ENCODE measurements around the gene MRGPRX2.

MRGPRX2 gene

DNA sequence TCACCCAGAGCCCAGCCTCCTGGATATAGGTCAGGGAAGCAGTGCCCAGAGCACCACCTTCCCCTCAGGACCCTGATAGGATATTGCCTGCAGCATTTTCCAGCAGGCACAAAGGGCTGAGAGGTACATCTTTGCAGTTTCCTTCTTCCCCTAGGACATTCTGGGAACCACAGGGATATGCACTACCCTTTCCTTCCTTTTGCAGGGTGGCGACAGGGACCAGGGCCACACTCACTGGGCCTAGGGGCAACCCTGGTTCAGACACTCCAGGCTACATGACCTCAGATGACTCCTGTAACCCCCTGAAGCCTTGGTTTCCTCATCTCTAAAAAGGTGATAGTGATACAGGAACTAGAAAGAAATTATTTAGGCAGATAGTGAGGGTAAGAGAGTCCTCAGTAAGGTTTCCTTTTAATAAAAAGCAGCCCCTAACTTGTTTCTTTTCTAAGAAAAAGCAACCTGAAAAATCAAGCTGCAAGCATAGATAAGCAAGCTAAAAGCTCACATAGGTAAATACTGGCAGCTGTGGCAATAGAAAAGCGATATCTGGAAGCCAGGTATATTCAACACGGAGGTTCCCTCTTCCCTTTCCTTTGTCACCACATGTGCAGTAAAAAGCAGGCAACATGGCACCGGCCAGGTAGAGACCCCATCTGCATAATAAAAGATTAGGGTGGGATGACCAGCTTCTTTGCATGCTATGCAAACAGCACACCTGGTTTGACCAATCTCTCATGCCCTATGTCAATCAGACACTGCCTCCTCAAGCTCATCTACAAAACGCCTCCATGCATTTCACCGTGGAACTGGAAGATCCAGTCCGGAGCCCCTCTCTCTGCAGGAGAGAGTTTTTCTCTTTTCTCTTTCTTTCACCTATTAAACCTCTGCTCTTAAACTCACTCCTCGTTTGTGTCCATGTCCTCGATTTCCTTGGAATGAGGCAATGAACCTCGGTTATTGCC, 13.2 kb upstream of the MRGPRX2 start:
- DNase-seq: no peak

DNA sequence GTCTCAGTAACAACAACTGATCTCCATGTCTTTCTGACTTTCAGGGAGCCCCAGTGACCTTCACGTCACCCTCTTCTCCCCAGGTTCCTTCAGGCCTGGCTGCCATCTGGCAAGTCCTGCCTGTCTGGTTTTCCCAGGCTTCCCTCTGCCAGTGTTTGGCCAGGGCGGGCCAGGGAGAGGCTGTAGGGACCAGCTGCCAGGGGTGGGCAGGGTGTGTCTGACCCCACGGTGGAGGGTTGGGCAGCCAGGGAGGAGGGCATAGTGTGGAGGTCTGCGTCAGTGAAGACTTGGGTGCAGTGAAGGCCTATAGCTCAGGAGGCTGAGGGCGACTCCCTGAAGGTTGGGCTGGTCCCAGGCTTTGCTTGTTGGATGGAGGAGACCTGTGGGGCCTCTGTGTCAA, 11.9 kb upstream of the MRGPRX2 start:
- DNase-seq: no peak

DNA sequence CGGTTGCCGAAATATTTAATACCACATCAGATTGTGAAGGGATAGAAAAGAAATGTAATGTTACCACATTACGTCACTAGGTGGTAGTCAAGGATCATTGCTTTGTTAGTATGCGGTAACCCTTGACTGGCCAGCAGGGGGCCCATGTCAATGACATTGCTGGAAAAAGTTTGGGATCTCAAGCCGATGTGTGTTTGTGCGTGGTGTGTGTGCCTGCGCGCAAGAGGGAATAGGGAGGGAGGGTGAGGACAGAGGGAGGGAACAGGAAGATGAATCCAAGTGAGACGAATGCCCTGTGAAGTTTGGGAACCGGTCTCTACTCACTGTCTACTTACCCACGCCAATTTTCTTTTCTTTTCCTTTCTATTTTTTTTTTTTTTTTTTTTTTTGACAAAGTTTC, 10.7 kb upstream of the MRGPRX2 start:
- DNase-seq: peak; percentile 45

DNA sequence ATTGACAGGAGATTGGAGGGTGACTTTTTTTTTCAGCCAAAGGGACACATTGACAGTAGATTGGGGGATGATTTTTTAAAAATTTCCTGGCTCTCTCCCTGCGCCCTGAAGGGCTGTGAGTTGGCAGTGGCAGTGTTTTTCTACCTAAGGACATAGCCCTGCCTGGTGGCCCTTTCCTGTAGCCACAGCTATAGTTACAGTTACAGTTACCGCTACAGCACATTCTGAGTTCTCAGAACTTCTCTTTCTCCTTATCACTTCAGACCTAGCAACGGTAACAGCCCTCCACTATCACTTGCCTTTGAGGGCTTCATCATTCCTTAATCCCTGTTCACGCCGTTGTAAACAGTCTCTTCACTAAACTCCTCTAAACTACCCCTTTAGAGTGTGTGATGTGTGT, 684 bp downstream of the MRGPRX2 start:
- no peak for DNase-seq

DNA sequence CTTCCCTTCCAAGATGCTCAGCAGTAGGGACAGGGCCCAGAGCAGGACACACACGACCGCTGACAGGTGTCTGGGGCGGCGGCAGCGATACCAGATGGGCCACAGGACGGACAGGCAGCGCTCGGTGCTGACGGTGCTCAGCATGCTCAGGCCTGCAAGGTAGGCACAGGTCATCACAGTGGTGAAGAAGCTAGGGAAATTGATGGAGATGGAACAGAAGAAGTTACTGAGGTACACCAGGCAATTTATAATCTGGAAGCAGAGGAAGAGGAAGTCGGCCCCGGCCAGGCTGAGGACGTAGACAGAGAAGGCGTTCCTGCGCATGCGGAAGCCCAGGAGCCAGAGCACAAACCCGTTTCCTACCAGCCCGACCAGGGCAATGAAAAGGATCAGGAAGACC, 4.6 kb downstream of the MRGPRX2 start:
- no peak for DNase-seq

DNA sequence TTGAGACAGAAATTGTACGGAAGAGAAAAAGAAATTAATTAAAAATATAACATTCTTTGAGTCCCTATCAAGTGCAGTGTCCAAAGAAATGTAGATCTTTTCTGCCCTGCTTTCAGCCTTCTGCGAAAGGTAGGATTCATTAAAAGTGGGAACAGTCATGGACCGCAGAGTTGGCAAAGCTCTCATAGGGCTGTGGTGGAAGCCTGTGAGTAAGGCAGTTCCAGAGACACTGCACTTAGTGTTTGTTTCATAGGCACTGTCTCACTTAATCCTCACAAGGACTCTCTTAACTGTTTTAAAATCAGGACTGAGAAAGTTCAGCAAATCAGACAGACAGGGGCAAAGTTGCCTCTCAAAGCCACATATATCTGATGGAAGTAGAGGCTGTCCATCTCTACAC, 5.5 kb downstream of the MRGPRX2 start:
- DNase-seq: no peak

DNA sequence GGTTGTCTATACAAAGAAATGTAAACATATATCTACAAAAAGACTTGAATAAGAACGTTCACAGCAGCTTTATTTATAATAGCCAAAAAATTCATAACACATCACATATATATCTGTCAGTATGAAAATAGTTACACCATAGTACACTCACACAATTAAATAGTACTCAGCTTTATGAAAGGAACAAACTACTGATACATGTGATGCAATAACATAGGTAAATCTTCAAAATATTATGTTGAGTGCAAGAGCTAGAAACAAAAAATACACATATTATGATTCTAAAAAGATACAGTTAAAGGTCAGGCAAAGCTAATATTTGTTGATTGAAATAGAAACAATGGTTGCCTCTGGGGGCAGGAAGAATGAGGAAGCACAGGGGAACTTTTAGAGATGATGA, 6.6 kb downstream of the MRGPRX2 start:
- DNase-seq: no peak

DNA sequence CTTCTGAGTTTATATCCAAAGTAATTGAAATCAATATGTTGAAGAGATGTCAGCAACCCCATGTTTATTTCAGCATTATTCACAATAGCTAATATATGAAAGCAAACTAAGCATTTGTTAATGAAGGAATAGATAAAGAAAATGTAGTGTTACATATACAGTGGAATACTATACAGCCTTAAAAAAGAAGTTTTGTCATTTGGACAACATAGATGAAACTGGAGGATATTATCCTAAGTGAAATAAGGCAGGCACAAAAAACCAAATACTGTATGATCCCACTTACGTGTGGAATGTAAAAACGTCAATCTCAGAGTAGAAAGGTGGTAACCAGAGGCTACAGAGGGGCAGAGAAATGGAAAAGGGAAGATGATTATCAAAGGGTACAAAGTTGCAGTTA, 10.2 kb downstream of the MRGPRX2 start:
- DNase-seq: no peak

DNA sequence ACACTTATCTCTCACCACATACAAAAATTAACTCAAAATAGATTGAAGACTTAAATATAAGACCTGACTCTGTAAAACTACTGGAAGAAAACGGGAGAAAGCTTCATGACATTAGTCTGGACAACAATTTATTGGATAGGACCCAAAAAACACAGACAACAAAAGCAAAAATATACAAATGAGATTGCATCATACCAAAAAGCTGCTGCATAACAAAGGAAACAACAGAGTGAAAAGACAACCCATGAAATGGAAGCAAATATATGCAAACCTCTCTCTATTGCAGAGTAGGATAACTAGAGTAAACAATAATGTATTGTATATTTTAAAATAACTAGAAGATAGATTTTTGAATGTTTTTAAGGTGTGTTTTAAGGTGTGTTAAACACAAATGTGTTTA, 11.2 kb downstream of the MRGPRX2 start:
- DNase-seq: no peak

DNA sequence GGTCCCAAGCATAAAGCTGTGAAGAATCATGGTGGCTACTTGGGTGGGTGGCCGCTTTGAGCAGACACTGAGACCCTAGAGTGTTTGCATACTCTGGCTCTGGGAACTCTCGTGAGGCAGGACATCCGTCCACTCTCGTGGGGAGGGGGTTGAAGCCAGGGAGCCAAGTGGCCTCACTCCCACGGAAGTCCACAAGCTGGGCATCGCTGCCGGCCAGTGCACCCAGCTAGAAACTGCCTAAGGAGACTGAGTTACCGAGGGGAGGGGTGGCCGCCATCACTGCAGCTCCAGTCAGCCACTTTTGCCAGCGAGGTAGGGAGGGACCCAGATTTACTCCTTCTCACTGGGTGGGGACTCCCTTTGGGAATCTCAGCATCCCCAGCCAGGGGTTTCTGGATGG, 20.5 kb downstream of the MRGPRX2 start:
- no peak for DNase-seq

DNA sequence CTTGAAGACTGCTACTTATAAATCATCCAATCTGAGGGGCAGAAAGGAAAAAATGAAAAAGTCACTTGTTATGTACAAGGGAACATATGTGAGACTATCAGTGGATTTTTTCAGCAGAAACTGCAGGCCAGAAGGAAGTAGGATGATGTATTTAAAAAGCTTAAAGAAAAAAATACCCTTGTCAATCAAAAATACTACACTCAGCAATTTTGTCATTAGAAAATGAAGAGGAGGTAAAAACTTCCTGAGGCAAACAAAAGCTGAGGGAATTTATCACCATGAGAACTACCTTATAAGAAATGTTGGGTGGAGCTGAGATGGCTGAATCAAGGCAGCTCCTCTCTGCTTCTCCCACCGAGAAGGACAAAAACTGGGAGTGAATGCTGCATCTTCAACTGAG, 21.1 kb downstream of the MRGPRX2 start:
- no peak for DNase-seq

DNA sequence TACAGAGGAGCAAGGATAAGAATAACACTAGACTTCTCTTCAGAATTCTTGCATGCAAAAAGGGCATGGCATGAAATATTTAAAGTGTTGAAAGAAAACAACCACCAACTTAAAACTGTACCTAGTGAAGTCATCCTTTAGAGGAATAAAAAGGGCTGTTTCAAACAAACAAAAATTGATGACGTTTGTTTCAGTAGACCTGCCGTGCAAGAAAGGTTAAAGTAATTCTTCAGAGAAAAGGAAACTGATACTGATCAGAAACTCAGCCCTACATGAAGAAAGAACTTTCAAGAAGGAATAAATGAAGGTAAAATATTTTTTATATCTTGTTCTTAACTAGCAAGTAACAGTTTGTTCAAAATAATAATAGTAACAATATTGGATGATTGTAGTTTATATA, 27.5 kb downstream of the MRGPRX2 start:
- no peak for DNase-seq

DNA sequence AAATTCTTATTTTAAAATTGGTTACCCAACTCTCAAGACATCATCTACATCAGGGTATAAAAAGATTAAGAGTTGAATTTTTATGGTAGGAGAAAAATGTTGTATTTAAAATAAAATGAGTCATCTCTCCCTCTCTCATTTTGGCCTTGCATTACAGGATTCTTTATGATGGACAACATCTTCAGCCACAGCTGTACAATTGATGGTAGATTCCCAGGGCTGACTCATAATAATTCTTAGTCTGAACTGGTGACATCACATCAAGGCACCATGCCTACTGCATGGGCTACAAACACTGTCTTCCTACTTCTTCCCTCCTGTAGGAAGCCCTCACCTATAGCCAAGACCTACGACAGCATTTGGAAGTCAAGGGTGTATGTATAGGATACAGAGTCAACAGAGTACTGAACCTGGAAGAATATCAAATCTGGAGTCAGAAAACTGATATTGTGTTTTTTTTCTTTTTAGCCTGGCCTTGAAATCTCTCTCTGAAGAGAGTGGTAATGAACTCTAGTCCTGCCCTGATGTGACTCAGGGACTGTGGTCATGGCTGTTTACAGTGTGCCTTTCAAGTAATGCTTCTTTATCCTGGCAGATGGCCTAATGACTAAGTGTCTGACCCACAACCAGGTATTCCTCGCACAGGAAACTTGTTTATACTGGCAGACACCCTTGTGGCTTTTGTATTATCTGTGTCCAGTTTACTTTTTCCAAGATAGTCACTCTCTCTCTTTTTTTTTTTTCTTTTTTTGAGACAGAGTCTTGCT, 32.5 kb downstream of the MRGPRX2 start:
- DNase-seq: no peak

DNA sequence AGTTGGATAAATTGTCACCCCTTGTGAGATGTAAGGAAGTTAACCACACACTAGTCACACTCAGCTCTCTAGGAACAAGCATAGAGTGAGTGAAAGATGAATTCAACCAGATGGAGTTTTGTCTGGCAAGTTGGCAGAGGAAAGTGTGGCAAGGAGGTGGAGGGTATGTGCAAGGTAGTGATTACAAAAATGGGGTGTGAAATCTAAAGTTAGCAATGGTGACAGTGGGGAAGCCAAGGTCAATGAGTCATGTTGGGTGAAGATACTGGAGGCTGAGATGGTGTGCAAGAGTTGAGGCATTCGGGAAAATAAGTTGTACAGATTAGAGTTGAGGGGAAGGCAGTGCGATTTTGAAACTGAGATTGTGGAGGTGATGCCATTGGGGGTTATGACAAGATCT, 33.7 kb downstream of the MRGPRX2 start:
- no peak for DNase-seq

DNA sequence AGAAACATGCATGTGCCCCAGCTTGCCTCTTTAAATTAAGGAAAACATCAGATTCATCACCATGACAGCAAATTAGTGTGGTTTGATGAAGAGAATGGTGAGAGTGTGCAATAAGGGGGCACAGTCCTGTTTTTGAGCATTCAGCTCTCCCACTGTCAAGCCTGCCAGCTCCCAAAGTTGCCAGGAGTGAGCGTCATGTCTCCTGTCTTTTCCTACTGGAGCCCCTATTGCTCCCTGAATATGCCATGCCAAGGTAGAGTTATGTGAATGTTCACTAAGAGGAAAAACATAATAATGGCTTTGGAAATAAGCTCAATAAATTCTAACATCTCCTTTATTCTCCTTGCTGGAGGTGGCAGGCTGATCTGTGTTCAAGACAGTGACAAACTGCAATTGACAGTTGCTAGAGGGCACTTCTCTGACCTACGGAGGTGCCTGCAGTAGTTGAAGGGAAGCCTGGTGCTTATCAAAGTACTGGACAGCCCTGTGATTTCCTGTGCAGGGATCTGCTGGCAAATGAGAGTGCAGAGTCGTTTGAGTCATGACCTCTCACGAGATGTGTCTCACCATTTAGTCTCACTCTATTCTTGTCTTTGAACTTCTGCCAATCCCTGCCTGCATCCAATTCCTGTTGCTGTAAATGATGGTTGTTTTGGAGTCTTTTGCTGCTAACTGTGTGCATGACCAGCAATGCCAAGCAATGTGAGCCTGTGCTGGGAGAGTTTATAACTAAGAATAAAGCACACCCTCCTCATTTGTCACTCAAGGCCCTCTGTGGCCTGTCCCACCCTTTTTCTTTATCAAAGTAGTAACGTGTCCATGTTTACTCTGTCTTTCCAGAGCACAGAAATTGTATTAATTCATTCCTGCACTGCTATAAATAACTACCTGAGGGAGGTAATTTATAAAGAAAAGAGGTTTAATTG, 34.8 kb downstream of the MRGPRX2 start:
- no peak for DNase-seq

DNA sequence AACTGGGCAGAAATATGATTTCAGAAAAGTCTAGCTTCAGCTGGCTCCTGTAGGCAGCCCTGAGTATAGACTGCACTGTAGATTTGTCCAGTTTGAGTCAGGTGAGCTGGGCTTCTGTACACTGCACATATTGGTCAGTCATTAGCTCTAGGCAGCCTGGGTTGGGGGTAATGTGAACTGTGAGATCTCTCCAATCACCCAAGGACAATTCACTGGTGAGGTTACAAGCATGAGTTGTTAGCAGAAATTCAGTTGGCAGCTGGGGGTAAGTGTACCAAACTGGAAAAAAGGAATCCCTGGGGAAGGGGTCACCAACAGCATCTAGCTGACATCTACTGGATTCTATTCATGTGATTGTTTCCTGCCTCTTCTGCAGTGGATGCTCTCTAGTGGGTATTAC, 39.7 kb downstream of the MRGPRX2 start:
- no peak for DNase-seq

DNA sequence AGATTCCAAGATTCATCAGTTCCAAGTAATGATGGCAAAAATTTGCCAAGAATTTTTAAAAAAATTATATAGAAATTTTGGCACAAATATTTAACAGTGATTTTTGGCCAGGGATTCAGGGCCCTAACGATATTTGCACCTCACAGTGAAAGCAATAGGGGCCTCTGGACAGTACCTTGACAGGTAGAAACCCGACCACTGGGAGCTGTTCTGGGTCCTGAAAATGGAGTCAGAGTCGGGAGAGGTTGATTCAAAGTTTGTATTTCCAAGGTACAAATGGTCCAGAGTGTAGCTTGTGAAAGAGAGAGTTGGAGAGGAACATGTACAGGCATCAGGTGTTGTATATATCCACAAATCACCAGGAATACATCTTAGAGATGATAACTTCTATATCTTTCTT, 41.6 kb downstream of the MRGPRX2 start:
- no peak for DNase-seq

DNA sequence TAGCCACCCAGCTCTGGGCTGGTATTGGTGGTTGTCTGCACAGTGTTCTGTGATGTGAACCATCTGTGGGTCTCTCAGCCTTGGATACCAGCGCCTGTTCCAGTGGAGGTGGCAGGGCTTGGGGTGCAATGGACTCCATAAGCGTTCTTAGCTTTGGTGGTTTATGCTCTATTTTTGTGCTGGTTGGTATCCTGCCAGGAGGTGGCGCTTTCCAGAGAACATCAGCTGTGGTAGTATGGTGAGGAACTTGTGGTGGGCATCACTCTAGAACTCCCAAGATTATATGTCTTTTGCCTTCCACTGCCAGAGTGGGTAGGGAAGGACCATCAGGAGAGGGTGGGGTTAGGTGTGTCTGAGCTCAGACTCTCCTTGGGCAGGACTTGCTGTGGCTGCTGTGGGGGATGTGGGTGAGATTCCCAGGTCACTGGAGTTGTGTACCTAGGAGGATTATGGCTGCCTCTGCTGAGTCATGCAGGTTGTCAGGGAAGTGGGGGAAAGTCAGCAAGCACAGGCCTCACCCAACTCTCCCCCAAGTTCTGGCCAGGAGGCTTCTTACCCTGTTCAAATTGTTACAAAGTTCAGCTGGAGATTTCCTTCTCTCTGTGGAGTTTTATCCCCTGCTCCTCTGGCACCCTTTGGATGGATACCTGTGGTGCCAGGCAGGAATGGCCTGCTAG, 47.2 kb downstream of the MRGPRX2 start:
- DNase-seq: no peak

DNA sequence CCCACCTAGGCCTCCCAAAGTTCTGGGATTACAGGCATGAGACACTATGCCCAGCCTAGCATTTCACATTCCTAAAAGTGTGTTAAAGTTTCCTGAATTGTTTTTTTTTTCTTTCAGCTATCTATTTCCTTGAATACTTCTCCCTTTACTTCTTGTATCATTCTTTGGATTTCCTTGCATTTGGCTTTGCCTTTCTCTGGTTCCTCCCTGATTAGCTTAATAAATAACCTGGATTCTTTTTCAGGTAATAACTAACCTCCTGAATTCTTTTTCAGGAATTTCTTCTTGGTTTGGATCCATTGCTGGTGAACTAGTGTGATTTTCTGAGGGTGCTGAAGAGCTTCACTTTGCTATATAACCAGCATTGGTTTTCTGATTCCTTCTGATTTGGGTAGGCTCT, 47.9 kb downstream of the MRGPRX2 start:
- no peak for DNase-seq
